Stomach (tissue), 9 donors: ENCODE measurements around the gene GAS6. TPM values are rescaled to one million over a fixed set of nuclear protein-coding genes. Genes with fewer than 3 reads are reported as not detected.

Experiments used
- DNase-seq, 2 donors: peaks; one replicate each; pipeline versions ENCODE4 v3.0.0 to v3.0.0-alpha.2; 2013 to 2019
- H3K27ac ChIP-seq, 5 donors: fragments of 200-600 bp in 4 of 5; sonication (generic) in 4 of 5; one replicate each; pipeline ENCODE4 v1.5.1; 2013 to 2019; ENCODE audit warnings: mild to moderate bottlenecking in 1 of 5, moderate library complexity in 1 of 5
- H3K27me3 ChIP-seq, 3 donors: fragments of 200-600 bp; sonication (generic); one replicate each; pipeline ENCODE4 v1.5.1; 2017 to 2019; ENCODE audit warnings: mixed run types in 1 of 3
- H3K36me3 ChIP-seq, 4 donors: fragments of 200-600 bp; sonication (generic); 1 replicate in 3 of 4; 2 replicates in 1 of 4; pipeline ENCODE4 v1.5.1; 2016 to 2019
- H3K4me1 ChIP-seq, 4 donors: fragments of 200-600 bp; sonication (generic); one replicate each; pipeline ENCODE4 v1.5.1; 2016 to 2019
- H3K4me3 ChIP-seq, 4 donors: fragments of 200-600 bp; sonication (generic) in 3 of 4; one replicate each; pipeline ENCODE4 v1.5.1; 2016 to 2019; ENCODE audit warnings: mild to moderate bottlenecking in 1 of 4
- H3K9me3 ChIP-seq, 4 donors: fragments of 200-600 bp; sonication (generic); one replicate each; pipeline ENCODE4 v1.5.1; 2016 to 2019
- CTCF ChIP-seq, 7 experiments: fragments of 450-650 bp in 4 of 7; fragments of 200-600 bp in 3 of 7; sonication (generic) in 3 of 7; IDR thresholded peaks; one replicate each; pipeline ENCODE4 v1.5.1; 2016 to 2019; ENCODE audit warnings: antibody characterized with exemption in 7 of 7, control low read depth in 2 of 7, mild to moderate bottlenecking in 1 of 7
- EP300 ChIP-seq: sonication (generic); formaldehyde crosslinking; IDR thresholded peaks from one replicate; pipeline ENCODE4 v1.6.1; 2017; ENCODE audit warnings: antibody characterized with exemption
- POLR2A ChIP-seq, 4 donors: fragments of 450-650 bp; IDR thresholded peaks; one replicate each; pipeline ENCODE4 v1.6.1; 2016; ENCODE audit warnings: antibody characterized with exemption in 4 of 4, control low read depth in 2 of 4, mild to moderate bottlenecking in 1 of 4, moderate library complexity in 1 of 4
- POLR2AphosphoS5 ChIP-seq, 3 donors: sonication (generic); formaldehyde crosslinking; IDR thresholded peaks; one replicate each; pipeline ENCODE4 v1.6.1; 2016; ENCODE audit warnings: antibody characterized with exemption in 3 of 3
- WGBS, 5 donors: extraction: QIAGEN DNeasy Blood & Tissue Kit in 3 of 5; methylation state at CpG; one replicate each; pipeline versions ENCODE4 v1.1.5 to v1.1.7; 2013 to 2018; 5-methylcytosine and 5-hydroxymethylcytosine counted together
- intact Hi-C: fragments of 100-400 bp; cut with DNase I; formaldehyde crosslinking; loops from one replicate; pipeline ENCODE4 v1.15.1; 2023; ENCODE audit warnings: low total_unique reads
- polyA plus RNA-seq, 3 donors: library from polyadenylated mRNA; stranded (reverse); fragments of 200-250 nt; gene quantifications; one replicate each; pipeline ENCODE4 v1.2.3, GENCODE V29; 2013
- total RNA-seq, 5 donors: library from RNA; depleted of rRNA; stranded (reverse); fragments of >200 nt; gene quantifications; one replicate each; pipeline versions ENCODE4 v1.1.0 to v1.2.3, GENCODE V29; 2014 to 2016
- donor health status: healthy with polysubstance abuse.
- donor health status: Bipolar disorder and iron deficiency.
- donor health status: healthy.

Gene GAS6
- total and polyA plus RNA-seq, 8 donors, result 31.4 to 409 (median 92.9) TPM

- no peak for DNase-seq
- Histone ChIP-seq H3K9me3 (no peaks in the 10 kb centered on the region), H3K36me3 (no peaks in the 10 kb centered on the region), H3K4me3 (no peak overlapping the region), H3K27ac (no peak overlapping the region), H3K4me1 (no peaks in the 10 kb centered on the region), H3K27me3 (peaks cover 0 to 9% (median 0%) of the 10 kb centered on the region in 3 donors)
- 80 to 94% (median 89%) methylated on average over 4 of the region's 4 CpGs for WGBS, 5 donors
- intact Hi-C loops, result no loop called here
- TF ChIP-seq CTCF (IDR thresholded peaks at IDR 0.05) (no peak), POLR2A (IDR thresholded peaks at IDR 0.05) (no peak), POLR2AphosphoS5 (IDR thresholded peaks at IDR 0.05) (no peak), EP300 (no peak)
Measured at GRCh38 chr13:113897966-113898365, 34.1 kb upstream of the GAS6 start.

GRCh38 chr13:113897161-113897560 lies 33.3 kb upstream of the GAS6 start:
- no peak for DNase-seq
- Histone ChIP-seq H3K27me3 (peaks cover 0 to 9% (median 0%) of the 10 kb centered on the region in 3 donors), H3K27ac (no peak overlapping the region), H3K4me3 (no peak overlapping the region), H3K36me3 (no peaks in the 10 kb centered on the region), H3K9me3 (no peaks in the 10 kb centered on the region), H3K4me1 (no peaks in the 10 kb centered on the region)
- TF ChIP-seq POLR2AphosphoS5 (IDR thresholded peaks at IDR 0.05), result no peak
- no peak for TF ChIP-seq CTCF (IDR thresholded peaks at IDR 0.05)
- TF ChIP-seq EP300, result no peak
- no peak for TF ChIP-seq POLR2A (IDR thresholded peaks at IDR 0.05)
- WGBS, 5 donors, result 63 to 77% (median 76%) methylated on average over 4 of the region's 4 CpGs
- intact Hi-C loops, result no loop called here

GRCh38 chr13:113895436-113895835 lies 31.6 kb upstream of the GAS6 start:
- no peak overlapping the region for H3K27ac ChIP-seq
- H3K36me3 ChIP-seq, result no peaks in the 10 kb centered on the region
- intact Hi-C loops, result no loop called here
- peaks cover 0 to 9% (median 0%) of the 10 kb centered on the region in 3 donors for H3K27me3 ChIP-seq
- H3K4me3 ChIP-seq, result no peak overlapping the region
- H3K4me1 ChIP-seq, result no peaks in the 10 kb centered on the region
- TF ChIP-seq POLR2A (IDR thresholded peaks at IDR 0.05), result no peak
- no peak for TF ChIP-seq CTCF (IDR thresholded peaks at IDR 0.05)
- WGBS, 5 donors, result 79 to 96% (median 93%) methylated on average over 1 of the region's 1 CpG
- no peak for DNase-seq
- no peaks in the 10 kb centered on the region for H3K9me3 ChIP-seq

- Histone ChIP-seq H3K27ac (no peak overlapping the region), H3K27me3 (no peaks in the 10 kb centered on the region), H3K9me3 (no peaks in the 10 kb centered on the region), H3K36me3 (no peaks in the 10 kb centered on the region), H3K4me3 (no peak overlapping the region), H3K4me1 (peaks cover 5 to 13% (median 9%) of the 10 kb centered on the region in 4 donors)
- DNase-seq, result no peak
- TF ChIP-seq CTCF (IDR thresholded peaks at IDR 0.05), result no peak
- no peak for TF ChIP-seq POLR2A (IDR thresholded peaks at IDR 0.05)
- no peak for TF ChIP-seq EP300
- TF ChIP-seq POLR2AphosphoS5 (IDR thresholded peaks at IDR 0.05), result no peak
- intact Hi-C loops, result no loop called here
- WGBS, 5 donors, result 39 to 59% (median 46%) methylated on average over 2 of the region's 2 CpGs
Measured at GRCh38 chr13:113890774-113891480, 27.1 kb upstream of the GAS6 start.
